ENCODE results near the gene SCGB3A2. TPM values are rescaled to one million over a fixed set of nuclear protein-coding genes. Genes with fewer than 3 reads are reported as not detected.

The SCGB3A2 gene
- total and polyA plus RNA-seq, 2 donors (not counting 3 experiments of a cell fraction or from before 2014, with no cell fraction given): not detected

DNA sequence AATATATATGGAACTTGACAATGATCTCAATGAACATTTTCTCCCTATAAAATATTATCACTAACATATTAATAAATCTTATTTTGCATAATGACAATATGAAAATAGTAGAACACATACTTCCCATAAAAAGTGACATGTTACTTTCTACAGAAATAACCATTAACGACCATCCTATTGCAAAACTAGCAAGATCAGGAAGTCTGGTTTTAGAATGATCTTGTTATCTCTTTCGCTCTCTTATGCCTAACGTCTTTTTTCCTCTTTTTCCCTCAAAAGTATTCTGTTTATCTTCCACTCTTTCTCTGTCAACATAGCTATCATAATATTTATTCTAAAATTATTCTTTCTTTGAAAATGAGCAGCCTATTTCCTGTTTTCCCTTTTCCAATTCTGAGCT is 49.4 kb downstream of the SCGB3A2 start:
- no peaks in the 10 kb centered on the region for H3K9me1 ChIP-seq (replicated peaks; ENCODE audit: control insufficient read depth, extremely low read depth, insufficient read depth, low read length)
- no peak for FAIRE-seq
- CTCF ChIA-PET: interaction anchor here (1.2 to 1.7 kb wide), 4 partner anchors 9 to 803 kb away, joined by 3 to 6 read pairs (median 5); no protein-coding TSS in a partner anchor
- no peaks in the 10 kb centered on the region for H3K79me2 ChIP-seq (ENCODE audit: control insufficient read depth, insufficient read depth, low read length)
- no peaks in the 10 kb centered on the region for H3K27me3 ChIP-seq (ENCODE audit: control insufficient read depth in 2 of 2, insufficient read depth in 2 of 2, low read length in 2 of 2)
- H3K36me3 ChIP-seq (ENCODE audit: control insufficient read depth in 2 of 2, extremely low read depth in 1 of 2, insufficient read depth in 2 of 2, low read length in 2 of 2): no peaks in the 10 kb centered on the region
- dilution Hi-C loops (cut with MboI; ENCODE audit: extremely low pct_ligation_motif_present, low sequenced_read_pairs): no loop called here
- no peak overlapping the region for H3K4me2 ChIP-seq (ENCODE audit: insufficient read depth, low read length)
- intact Hi-C loops (cut with micrococcal nuclease): no loop called here
- H2AFZ ChIP-seq (ENCODE audit: low read depth, low read length): no peak overlapping the region
- BruUV-seq (replicated peaks): no TSS peak
- H3K9me3 ChIP-seq (replicated peaks; ENCODE audit: control insufficient read depth, insufficient read depth, low read length): no peaks in the 10 kb centered on the region
- no peak overlapping the region for H3K9ac ChIP-seq (replicated peaks; ENCODE audit: extremely low read depth, insufficient read depth, low read length)
- POLR2A ChIA-PET: no interaction called here
- no peak overlapping the region for H3K27ac ChIP-seq (ENCODE audit: insufficient read depth, low read depth, low read length)
- TF ChIP-seq GATA2 (IDR thresholded peaks at IDR 0.05; ENCODE audit: insufficient read depth, insufficient read length, low read depth, low read length) (no peak), POLR2A (IDR thresholded peaks at IDR 0.05; ENCODE audit: low read depth, low read length) (no peak), POLR2AphosphoS5 (IDR thresholded peaks at IDR 0.05; ENCODE audit: insufficient read depth, low read depth, low read length) (no peak)
- TF ChIP-seq, protein P1, sequence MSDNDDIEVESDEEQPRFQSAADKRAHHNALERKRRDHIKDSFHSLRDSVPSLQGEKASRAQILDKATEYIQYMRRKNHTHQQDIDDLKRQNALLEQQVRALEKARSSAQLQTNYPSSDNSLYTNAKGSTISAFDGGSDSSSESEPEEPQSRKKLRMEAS (IDR thresholded peaks at IDR 0.05; ENCODE audit: insufficient read depth, insufficient read length): no peak
- no peaks in the 10 kb centered on the region for H3K4me1 ChIP-seq (ENCODE audit: control insufficient read depth, extremely low read depth, insufficient read depth, low read length)
- DNase-seq (ENCODE audit: low read depth, low spot score): no peak
- no peak overlapping the region for H3K4me3 ChIP-seq (replicated peaks in 1 of 3; ENCODE audit: insufficient read depth in 1 of 3, low read depth in 1 of 3, low read length in 3 of 3)
- H4K20me1 ChIP-seq (replicated peaks; ENCODE audit: control insufficient read depth, extremely low read depth, insufficient read depth, low read length): no peaks in the 10 kb centered on the region

DNA sequence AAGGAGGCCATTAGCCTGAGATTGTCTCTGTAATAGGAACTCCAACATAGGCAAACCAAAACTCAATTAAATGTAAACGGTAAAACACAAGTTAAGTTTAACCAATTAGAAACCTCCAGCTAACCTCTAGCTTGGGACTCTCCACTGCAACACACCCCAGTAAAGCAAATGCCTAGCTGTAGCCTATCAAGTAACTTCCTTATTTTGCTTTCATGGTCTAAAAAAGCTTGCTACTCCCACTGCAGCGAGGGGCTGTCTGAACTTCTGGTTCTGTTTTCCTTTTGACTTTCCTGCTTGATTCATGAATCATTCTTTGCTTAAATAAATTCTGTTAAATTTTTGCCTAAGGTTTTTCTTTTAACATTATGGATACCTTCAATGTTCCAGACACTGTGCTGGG is 52.3 kb downstream of the SCGB3A2 start:
- no peaks in the 10 kb centered on the region for H3K9me1 ChIP-seq (replicated peaks; ENCODE audit: control insufficient read depth, extremely low read depth, insufficient read depth, low read length)
- intact Hi-C loops (cut with micrococcal nuclease) (loop anchor here (2.0 kb wide), 1 partner anchor 14 kb away; no protein-coding TSS in a partner anchor), dilution Hi-C loops (cut with MboI; ENCODE audit: extremely low pct_ligation_motif_present, low sequenced_read_pairs) (no loop called here)
- H2AFZ ChIP-seq (ENCODE audit: low read depth, low read length): no peak overlapping the region
- no peaks in the 10 kb centered on the region for H3K4me1 ChIP-seq (ENCODE audit: control insufficient read depth, extremely low read depth, insufficient read depth, low read length)
- H3K4me3 ChIP-seq (replicated peaks in 1 of 3; ENCODE audit: insufficient read depth in 1 of 3, low read depth in 1 of 3, low read length in 3 of 3): no peak overlapping the region
- no peak overlapping the region for H3K9ac ChIP-seq (replicated peaks; ENCODE audit: extremely low read depth, insufficient read depth, low read length)
- FAIRE-seq (no peak), DNase-seq (ENCODE audit: low read depth, low spot score) (no peak)
- TF ChIP-seq JUN (IDR thresholded peaks at IDR 0.05; ENCODE audit: borderline replicate concordance, insufficient read depth, insufficient read length, low read depth) (no peak), GATA2 (IDR thresholded peaks at IDR 0.05; ENCODE audit: insufficient read depth, insufficient read length, low read depth, low read length) (no peak), EZH2 (IDR thresholded peaks at IDR 0.05; ENCODE audit: borderline replicate concordance, low read depth, low read length, severe bottlenecking) (no peak), CTCF (IDR thresholded peaks at IDR 0.05; ENCODE audit: extremely low read depth in 1 of 2, insufficient read depth in 1 of 2, low read depth in 1 of 2, low read length in 2 of 2) (no peak), MYC (IDR thresholded peaks at IDR 0.05; ENCODE audit: low read depth, low read length) (no peak), FOS (IDR thresholded peaks at IDR 0.05; ENCODE audit: borderline replicate concordance, insufficient read depth, low read length) (no peak), POLR2A (IDR thresholded peaks at IDR 0.05; ENCODE audit: low read depth, low read length) (no peak), POLR2AphosphoS5 (IDR thresholded peaks at IDR 0.05; ENCODE audit: insufficient read depth, low read depth, low read length) (no peak)
- TF ChIP-seq, protein P1 (IDR thresholded peaks at IDR 0.05; ENCODE audit: insufficient read depth, insufficient read length): no peak
- H3K27ac ChIP-seq (ENCODE audit: insufficient read depth, low read depth, low read length): no peak overlapping the region
- CTCF ChIA-PET: interaction anchor here (1.4 to 9.1 kb wide), 3 partner anchors 21 to 72 kb away, joined by 3 to 183 read pairs (median 170); no protein-coding TSS in a partner anchor
- H4K20me1 ChIP-seq (replicated peaks; ENCODE audit: control insufficient read depth, extremely low read depth, insufficient read depth, low read length): no peaks in the 10 kb centered on the region
- H3K4me2 ChIP-seq (ENCODE audit: insufficient read depth, low read length): no peak overlapping the region
- no peaks in the 10 kb centered on the region for H3K36me3 ChIP-seq (ENCODE audit: control insufficient read depth in 2 of 2, extremely low read depth in 1 of 2, insufficient read depth in 2 of 2, low read length in 2 of 2)
- H3K27me3 ChIP-seq (ENCODE audit: control insufficient read depth in 2 of 2, insufficient read depth in 2 of 2, low read length in 2 of 2): no peaks in the 10 kb centered on the region
- no peaks in the 10 kb centered on the region for H3K9me3 ChIP-seq (replicated peaks; ENCODE audit: control insufficient read depth, insufficient read depth, low read length)
- no TSS peak for BruUV-seq (replicated peaks)
- no peaks in the 10 kb centered on the region for H3K79me2 ChIP-seq (ENCODE audit: control insufficient read depth, insufficient read depth, low read length)
- POLR2A ChIA-PET: no interaction called here
